Activated T-helper 2 cell treated with anti-CD3 and anti-CD28 coated beads, Interferon-gamma antibody, Interleukin-2, Interleukin-4, amounts not matched to agents 10 μg/mL and 5 μg/mL and 100 μg/mL, durations not matched to agents 14 hours and 24 hours and 36 hours (primary cell): ENCODE measurements around the gene USP10. TPM values are rescaled to one million over a fixed set of nuclear protein-coding genes. Genes with fewer than 3 reads are reported as not detected.

Experiments used
- DNase-seq: peaks from one replicate; pipeline ENCODE4 v3.0.0; 2021; ENCODE audit warnings: low spot score
- H3K27ac Mint-ChIP-seq: one replicate; pipeline ENCODE4 v1.8.0; 2021; ENCODE audit warnings: mixed read lengths
- H3K27me3 Mint-ChIP-seq: one replicate; pipeline ENCODE4 v1.8.0; 2021; ENCODE audit warnings: low read depth, mixed read lengths
- H3K36me3 Mint-ChIP-seq: one replicate; pipeline ENCODE4 v1.8.0; 2021; ENCODE audit warnings: low read depth, mixed read lengths
- H3K4me1 Mint-ChIP-seq: one replicate; pipeline ENCODE4 v1.8.0; 2021; ENCODE audit warnings: low read depth, mixed read lengths
- H3K4me3 Mint-ChIP-seq: one replicate; pipeline ENCODE4 v1.8.0; 2021; ENCODE audit warnings: low read depth, mild to moderate bottlenecking, moderate library complexity, mixed read lengths
- H3K9me3 Mint-ChIP-seq: one replicate; pipeline ENCODE4 v1.8.0; 2021; ENCODE audit warnings: mixed read lengths
- intact Hi-C: fragments of 100-400 bp; cut with micrococcal nuclease; formaldehyde crosslinking; loops from one replicate; pipeline ENCODE4 v1.15.1; 2023
- total RNA-seq: library from RNA; stranded (reverse); gene quantifications from 2 replicates; pipeline ENCODE4 v1.2.3, GENCODE V29; 2022

Gene USP10
- total RNA-seq, 1 donor from 2014 or later = 151 TPM

DNA sequence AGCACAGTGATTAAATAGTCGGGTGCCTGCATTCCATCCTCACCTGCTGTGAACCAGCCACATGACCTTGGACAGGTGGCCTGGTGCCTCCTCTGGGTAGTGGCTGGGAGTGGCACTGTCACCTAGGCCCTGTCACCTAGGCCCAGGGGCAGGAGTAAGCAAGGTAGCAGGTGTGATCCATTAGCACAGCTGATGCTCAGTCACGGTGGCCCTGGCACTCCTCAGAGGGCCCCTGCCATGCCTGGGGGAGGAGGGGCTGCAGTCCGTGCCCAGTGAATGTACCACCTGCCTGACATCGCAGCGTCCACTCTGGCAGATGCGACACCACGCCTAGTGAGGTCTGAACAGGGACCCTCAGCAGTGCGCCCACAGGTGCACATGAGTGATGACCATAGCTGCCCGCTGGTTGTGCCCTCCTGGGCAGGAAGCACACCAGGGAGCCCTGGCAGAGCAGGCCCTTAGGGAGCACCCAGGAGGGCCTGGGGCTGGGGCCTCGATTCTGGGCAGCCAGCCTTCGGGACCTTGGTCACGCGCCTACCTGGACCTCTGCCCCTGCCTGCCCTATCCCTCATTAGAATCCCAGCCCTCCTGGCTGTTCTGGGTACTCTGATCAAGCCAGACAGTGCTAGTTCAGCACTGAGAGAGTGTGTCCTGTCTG, 86.9 kb downstream of the USP10 start:
- no peaks in the 10 kb centered on the region for H3K4me1 Mint-ChIP-seq
- intact Hi-C loops = no loop called here
- DNase-seq = no peak
- H3K36me3 Mint-ChIP-seq = peaks cover 3% of the 10 kb centered on the region
- no peak overlapping the region for H3K4me3 Mint-ChIP-seq
- H3K9me3 Mint-ChIP-seq = no peaks in the 10 kb centered on the region
- no peak overlapping the region for H3K27ac Mint-ChIP-seq
- H3K27me3 Mint-ChIP-seq = no peaks in the 10 kb centered on the region

DNA sequence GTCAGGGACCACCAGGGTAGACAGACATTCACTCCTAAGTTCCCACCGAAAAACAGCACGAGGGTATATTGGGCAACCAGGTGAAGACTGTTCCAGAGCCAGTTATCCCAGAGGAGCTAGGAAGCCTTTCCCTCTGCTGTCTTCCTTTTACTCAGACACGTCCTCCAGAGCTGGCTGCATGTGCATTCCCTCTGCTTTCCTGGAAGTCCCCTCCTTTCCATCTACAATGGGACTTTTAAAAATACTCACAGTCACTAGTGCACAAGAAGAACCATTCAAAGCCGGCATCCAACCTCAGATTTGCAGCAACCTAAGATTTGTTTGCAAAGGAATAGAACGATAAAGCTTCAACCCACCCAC, 87.4 kb downstream of the USP10 start:
- H3K27me3 Mint-ChIP-seq = no peaks in the 10 kb centered on the region
- no peak overlapping the region for H3K4me3 Mint-ChIP-seq
- peaks cover 3% of the 10 kb centered on the region for H3K36me3 Mint-ChIP-seq
- no peaks in the 10 kb centered on the region for H3K9me3 Mint-ChIP-seq
- DNase-seq = no peak
- no peaks in the 10 kb centered on the region for H3K4me1 Mint-ChIP-seq
- H3K27ac Mint-ChIP-seq = no peak overlapping the region
- intact Hi-C loops = no loop called here

DNA sequence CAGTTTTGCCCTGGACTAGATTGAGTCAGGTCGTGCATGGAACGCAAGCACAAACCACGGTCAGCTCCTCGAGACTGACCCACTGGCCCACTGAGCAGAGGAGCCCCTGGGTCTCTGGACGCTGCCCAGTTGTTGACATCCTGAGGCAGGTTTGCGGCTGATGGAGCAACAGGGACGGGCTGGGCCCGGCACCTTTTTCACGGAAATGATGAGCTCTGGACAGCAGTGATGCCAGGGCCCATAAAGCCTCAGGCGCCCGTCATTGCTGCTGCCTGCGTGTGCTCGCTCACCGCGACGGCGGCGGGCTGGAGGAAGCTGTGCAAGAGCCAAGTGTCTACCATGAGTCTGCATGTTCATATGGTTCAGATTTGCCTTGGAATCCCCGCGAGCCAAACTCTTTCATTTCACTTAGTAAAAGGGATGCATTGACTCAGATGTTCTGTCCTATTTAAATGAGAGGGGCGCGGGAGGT, 89.2 kb downstream of the USP10 start:
- no peaks in the 10 kb centered on the region for H3K4me1 Mint-ChIP-seq
- no peaks in the 10 kb centered on the region for H3K9me3 Mint-ChIP-seq
- no peaks in the 10 kb centered on the region for H3K27me3 Mint-ChIP-seq
- H3K4me3 Mint-ChIP-seq = no peak overlapping the region
- H3K36me3 Mint-ChIP-seq = peaks cover 3% of the 10 kb centered on the region
- no peak for DNase-seq
- H3K27ac Mint-ChIP-seq = no peak overlapping the region
- intact Hi-C loops = no loop called here

DNA sequence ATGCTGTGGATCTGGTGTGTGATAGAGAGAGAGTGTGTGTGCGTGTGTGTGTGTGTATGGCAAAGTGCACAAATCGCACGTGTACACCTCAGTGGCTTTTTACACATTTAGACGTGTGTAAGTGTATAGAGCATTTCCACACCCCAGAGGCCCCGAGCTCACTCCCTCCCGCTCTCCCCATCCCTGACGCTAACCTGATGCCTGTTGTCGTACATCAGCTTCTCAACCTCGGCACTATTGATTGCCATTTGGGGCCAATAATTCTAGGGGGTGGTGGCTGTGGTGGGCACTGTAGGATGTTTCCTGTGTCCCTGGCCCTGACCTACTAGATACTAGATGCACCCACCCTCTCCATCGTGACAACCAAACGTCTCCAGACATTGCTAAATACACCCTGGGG, 89.6 kb downstream of the USP10 start:
- Mint-ChIP-seq H3K36me3 (peaks cover 3% of the 10 kb centered on the region), H3K4me3 (no peak overlapping the region), H3K9me3 (no peaks in the 10 kb centered on the region), H3K27me3 (no peaks in the 10 kb centered on the region), H3K4me1 (no peaks in the 10 kb centered on the region), H3K27ac (no peak overlapping the region)
- DNase-seq = no peak
- intact Hi-C loops = no loop called here

DNA sequence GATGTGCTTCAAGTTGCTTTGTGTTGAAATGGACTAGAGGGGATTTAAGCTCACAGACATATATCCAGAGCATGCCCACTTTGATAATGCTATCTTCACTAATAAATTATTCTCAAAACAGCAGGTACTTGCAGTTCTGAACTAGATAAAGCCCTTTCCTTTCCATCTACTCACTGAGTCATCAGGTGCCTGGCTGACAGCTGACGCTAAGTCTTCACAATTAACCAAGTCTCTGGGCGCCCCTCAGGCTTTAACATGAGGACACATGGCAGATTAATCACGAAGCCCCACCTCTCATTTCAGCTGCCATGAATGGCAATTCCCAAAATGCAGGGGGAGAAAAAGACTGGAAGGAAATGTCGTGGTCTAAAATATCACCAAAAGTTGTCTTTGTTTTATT, 90.5 kb downstream of the USP10 start:
- intact Hi-C loops = no loop called here
- Mint-ChIP-seq H3K27ac (no peak overlapping the region), H3K27me3 (no peaks in the 10 kb centered on the region), H3K9me3 (no peaks in the 10 kb centered on the region), H3K4me3 (no peak overlapping the region), H3K36me3 (peaks cover under 1% of the 10 kb centered on the region), H3K4me1 (no peaks in the 10 kb centered on the region)
- no peak for DNase-seq

DNA sequence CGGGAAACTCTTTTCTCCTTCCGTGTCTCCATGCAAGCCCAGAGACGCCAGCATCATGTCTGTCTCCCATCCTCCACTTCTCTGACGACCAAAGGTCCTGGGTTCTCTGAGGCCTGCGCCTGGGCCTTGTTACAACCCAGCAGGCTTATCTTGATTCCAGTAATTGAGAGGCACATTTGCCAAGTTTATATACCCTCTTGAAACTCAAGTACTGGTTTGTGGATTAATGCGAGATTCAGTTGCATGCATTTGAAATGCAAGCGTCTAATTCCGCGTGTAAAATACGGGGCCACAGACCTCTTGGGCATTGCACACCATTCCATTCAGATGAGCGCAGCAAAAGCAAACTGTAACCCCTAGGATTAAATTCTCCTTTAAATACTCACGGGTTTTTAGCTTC, 91.3 kb downstream of the USP10 start:
- Mint-ChIP-seq H3K4me3 (no peak overlapping the region), H3K27ac (no peak overlapping the region), H3K36me3 (no peaks in the 10 kb centered on the region), H3K4me1 (no peaks in the 10 kb centered on the region), H3K9me3 (no peaks in the 10 kb centered on the region), H3K27me3 (no peaks in the 10 kb centered on the region)
- DNase-seq = no peak
- intact Hi-C loops = no loop called here

DNA sequence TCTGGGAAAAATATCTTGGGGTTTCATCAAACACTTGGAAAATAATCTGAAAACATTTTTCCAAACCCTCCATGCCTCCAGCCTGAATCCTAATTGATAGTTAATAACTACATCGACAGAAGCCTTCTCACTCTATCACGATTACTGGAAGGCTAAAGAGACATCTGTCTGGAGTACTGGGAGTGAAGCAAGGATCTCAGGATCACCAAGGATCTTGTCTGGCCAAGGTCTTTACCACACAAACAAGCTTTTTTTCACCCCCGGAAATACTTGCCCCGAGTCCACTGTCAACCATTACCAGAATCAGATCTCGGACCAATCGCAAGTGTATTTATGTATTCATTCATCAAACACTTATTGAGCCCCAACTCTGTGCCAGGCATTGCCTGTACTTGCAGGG, 91.7 kb downstream of the USP10 start:
- Mint-ChIP-seq H3K27ac (no peak overlapping the region), H3K27me3 (no peaks in the 10 kb centered on the region), H3K36me3 (no peaks in the 10 kb centered on the region), H3K9me3 (no peaks in the 10 kb centered on the region), H3K4me3 (no peak overlapping the region), H3K4me1 (no peaks in the 10 kb centered on the region)
- intact Hi-C loops = no loop called here
- DNase-seq = no peak

DNA sequence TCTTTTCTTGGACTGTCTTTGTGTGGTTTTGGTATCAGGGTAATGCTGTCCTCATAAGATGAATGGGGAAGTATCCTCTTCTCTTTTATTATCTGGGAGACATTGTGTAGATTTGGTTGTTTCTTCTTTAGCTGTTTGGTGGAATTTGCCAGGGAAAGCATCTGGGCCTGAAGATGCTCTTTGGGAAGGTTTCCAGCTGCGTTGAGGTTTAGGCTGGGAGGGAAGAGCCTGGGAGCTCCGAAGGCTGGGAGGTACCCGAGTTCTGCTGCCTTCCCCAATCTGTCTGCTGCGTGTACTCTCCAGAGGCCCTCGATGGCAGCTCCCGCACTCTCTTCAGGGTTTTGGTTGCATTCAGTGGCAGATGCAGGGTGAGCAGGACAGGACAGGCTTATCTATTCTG, 94.4 kb downstream of the USP10 start:
- Mint-ChIP-seq H3K4me1 (no peaks in the 10 kb centered on the region), H3K9me3 (no peaks in the 10 kb centered on the region), H3K4me3 (no peak overlapping the region), H3K36me3 (no peaks in the 10 kb centered on the region), H3K27ac (no peak overlapping the region), H3K27me3 (no peaks in the 10 kb centered on the region)
- intact Hi-C loops = no loop called here
- DNase-seq = no peak

DNA sequence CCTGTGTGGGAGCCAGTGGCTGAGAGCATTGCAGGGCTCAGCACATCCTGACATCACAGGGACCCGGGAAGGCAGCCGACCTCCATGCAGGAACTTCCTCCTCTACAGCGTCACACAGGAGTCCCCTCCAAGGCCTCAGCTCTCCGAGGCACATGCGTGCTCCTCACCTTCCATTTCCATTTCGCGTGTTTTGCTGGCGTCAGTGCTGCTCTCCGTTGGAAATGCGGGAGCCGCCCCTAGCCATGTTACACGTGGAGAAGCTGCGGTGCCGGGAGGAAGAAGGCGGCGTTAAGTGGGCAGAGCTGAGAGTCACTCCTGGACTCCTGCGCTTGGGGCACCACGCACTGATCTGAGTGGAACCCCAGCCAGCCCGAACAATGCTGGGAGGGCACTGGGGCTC, 94.8 kb downstream of the USP10 start:
- DNase-seq = no peak
- intact Hi-C loops = no loop called here
- Mint-ChIP-seq H3K27me3 (no peaks in the 10 kb centered on the region), H3K27ac (no peak overlapping the region), H3K4me3 (no peak overlapping the region), H3K4me1 (no peaks in the 10 kb centered on the region), H3K9me3 (no peaks in the 10 kb centered on the region), H3K36me3 (no peaks in the 10 kb centered on the region)

DNA sequence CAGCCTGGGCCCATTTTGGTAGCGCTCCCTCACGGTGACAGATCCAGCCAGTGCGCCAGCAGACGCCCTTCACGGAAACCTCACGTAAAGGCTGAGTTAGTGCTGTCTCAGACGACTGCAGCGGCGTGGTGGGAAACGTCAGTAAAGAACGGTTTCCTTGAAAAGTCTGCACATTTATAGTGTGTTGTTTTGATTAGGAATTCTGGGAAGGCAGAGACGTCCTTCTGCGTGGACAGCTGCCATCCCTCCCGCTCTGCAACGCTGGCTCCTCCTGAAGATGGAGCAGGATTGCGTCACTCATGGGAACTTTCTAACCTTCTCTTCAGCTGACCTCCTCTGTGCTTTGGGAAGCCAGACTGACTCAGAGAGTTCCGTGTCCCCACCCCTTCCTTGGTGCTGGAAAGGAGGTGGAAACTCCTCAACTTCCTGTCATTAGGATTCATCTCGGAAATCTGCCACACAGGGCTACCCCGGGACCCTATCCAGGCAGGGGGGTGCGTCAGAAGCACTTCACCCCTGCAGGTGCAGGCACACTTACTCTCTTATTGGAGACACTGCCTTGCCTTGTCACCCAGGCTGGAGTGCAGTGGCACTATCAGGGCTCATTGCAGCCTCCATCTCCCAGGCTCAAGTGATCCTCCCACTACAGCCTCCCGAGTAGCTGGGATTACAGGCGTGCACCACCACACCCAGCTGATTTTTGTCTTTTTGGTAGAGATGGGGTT, 95.7 kb downstream of the USP10 start:
- no peak for DNase-seq
- intact Hi-C loops = no loop called here
- H3K27ac Mint-ChIP-seq = no peak overlapping the region
- no peaks in the 10 kb centered on the region for H3K4me1 Mint-ChIP-seq
- H3K36me3 Mint-ChIP-seq = no peaks in the 10 kb centered on the region
- H3K9me3 Mint-ChIP-seq = no peaks in the 10 kb centered on the region
- no peak overlapping the region for H3K4me3 Mint-ChIP-seq
- no peaks in the 10 kb centered on the region for H3K27me3 Mint-ChIP-seq

DNA sequence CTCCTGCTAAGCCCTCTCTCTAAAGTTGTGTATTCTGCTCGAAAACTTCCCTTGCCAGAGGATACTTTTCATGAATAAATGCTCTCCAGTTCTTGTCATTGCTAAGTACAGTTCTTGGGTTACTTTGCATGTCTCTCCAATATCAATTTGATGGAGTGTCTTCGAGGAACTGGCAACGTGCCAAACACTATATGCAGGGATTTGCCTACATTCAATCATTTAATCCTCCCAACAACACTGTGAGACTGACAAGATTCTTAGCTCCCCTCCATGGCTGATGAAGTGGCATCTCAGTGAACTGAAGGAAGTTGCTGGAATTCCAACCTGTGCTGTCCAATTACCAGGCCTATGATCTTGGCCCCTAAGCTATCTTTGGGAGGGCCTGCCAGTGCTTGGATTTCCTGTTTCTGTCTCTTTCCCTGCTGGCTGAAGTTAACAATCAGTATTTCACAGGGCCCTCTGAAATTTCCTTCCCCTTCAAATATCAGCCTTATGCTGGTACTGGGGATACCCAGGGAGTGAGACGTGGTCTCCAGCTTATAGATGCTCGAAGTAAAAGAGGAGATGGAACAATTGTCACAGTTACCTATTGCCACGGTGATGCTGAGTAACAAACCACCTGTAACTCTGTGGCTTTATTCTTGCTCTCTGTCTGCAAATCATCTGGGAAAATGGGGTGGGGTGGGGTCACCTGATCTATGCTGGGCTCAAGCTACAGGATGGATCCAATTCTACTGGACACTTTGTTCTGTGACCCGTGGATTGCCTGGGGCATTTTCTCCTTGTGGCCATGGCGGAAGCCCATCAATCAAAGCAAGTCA, 100.6 kb downstream of the USP10 start:
- Mint-ChIP-seq H3K27ac (no peak overlapping the region), H3K4me3 (no peak overlapping the region), H3K27me3 (no peaks in the 10 kb centered on the region), H3K9me3 (no peaks in the 10 kb centered on the region), H3K36me3 (no peaks in the 10 kb centered on the region), H3K4me1 (peaks cover 3% of the 10 kb centered on the region)
- intact Hi-C loops = no loop called here
- no peak for DNase-seq

DNA sequence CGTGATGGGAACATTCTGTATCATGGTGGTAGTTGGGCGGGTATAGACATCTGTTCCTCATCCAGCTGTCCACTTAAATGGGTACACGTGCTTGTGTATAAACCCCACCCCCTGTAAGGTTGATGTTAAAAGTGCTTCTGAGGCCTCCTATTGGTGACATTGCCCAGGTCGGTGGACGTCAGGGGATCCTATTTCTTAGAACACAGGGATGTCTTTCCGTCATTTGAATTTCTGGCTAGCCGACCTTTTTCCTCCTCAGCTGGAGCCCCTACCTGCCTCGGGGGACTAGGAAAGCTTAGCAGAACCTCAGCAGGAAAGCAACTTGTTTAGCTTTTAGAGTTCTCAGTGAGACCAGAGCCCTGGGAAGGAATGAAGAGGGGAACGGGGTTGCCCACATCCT, 103.3 kb downstream of the USP10 start:
- Mint-ChIP-seq H3K4me3 (no peak overlapping the region), H3K36me3 (no peaks in the 10 kb centered on the region), H3K27me3 (no peaks in the 10 kb centered on the region), H3K4me1 (peaks cover 7% of the 10 kb centered on the region), H3K27ac (no peak overlapping the region), H3K9me3 (no peaks in the 10 kb centered on the region)
- intact Hi-C loops = no loop called here
- no peak for DNase-seq

DNA sequence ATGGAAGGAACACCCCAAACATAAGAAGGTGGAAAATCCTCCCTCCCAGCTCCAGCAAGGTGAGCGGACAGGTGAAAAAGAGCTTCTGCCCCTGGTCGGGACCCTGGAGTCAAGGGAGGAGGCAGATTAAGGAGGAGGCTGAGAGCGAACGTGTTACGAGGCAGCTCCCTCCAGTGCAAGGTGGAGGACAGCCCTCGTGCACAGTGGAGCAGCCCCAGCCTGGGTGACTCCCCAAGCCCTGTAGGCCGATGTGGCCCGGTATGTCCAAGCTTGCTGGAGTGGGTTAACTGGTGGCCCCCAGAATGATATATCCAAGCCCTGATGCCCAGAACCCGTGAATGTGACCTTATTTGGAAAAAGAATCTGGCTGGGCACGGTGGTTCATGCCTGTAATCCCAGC, 104.5 kb downstream of the USP10 start:
- Mint-ChIP-seq H3K9me3 (no peaks in the 10 kb centered on the region), H3K36me3 (no peaks in the 10 kb centered on the region), H3K4me3 (no peak overlapping the region), H3K27ac (no peak overlapping the region), H3K4me1 (peaks cover 7% of the 10 kb centered on the region), H3K27me3 (no peaks in the 10 kb centered on the region)
- intact Hi-C loops = no loop called here
- no peak for DNase-seq
